Stimulated activated CD4-positive, alpha-beta T cell treated with anti-CD3 and anti-CD28 coated beads, TNF-alpha, amount 100 ng/mL, for 4 hours (primary cell): Measurements from ENCODE around the gene CENPL.
"Not testable (repeated sequence)": the region's sequence is repeated elsewhere in the genome, so short reads cannot be mapped to it uniquely, and the experiment has no call there.

ENCODE experiments used
- DNase-seq, 3 experiments: peaks; one replicate each; pipeline ENCODE4 v3.0.0-alpha.2; 2020; ENCODE audit warnings: low read depth in 3 of 3

Gene CENPL

DNA sequence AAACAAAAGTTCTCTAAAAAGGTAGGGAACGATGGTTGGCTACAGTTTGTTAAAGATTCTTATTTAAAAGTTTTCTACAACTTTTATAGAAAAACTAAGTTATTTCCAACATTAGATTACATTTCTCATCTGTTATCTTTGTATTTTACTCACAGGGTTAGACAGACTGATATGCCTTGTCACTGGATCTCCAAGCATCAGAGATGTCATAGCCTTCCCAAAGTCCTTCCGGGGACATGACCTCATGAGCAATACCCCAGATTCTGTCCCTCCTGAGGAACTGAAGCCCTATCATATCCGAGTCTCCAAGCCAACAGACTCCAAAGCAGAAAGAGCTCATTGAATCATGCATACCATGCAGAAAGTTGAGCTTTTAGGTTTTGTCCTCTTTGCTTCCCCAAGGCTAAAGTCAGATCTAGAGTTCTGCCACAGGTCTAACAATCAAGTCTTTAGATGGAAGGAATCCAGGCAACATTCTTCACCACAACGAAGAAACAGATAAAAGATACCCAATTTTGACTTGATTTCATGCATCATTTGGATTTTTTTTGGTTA is 32.8 kb upstream of the CENPL start:
- DNase-seq, result no peak

DNA sequence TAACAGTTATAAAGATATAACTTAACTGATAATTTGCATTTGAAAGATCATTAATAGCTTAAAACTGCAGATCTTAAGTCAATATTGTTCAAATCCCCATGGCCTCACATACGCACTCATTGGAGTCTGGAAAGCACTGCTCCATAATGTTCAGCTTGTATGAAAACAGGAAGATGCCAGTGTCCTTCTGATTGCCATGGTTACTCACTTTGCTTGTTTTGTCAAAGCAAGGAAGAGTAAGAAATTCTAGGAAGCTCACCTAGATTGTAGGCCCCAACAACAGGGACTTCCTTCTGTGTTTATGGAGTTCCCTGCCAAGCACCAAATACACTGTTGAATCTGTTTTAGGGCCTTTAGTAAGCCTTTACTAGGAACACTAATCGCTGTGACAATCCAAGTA is 32.2 kb upstream of the CENPL start:
- DNase-seq, result no peak

DNA sequence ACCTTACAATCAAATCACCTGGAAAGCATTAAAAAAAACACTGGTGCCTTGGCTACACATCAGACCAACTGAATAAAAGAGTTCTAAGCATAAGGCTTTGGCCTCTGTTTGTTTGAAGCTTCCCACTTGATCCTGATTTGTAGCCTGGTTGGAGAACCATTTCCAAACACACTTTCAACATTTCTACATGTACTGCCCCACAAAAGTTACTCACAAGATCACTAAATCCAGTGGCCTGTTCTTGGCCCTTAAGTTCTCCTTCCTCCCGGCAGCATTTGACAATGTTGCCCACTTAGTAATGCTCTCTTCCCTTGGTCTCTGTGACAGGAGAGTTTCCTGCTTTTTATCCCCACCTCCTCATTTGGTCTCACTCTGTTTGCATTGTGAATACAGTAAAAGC is 31.3 kb upstream of the CENPL start:
- DNase-seq, result no peak

DNA sequence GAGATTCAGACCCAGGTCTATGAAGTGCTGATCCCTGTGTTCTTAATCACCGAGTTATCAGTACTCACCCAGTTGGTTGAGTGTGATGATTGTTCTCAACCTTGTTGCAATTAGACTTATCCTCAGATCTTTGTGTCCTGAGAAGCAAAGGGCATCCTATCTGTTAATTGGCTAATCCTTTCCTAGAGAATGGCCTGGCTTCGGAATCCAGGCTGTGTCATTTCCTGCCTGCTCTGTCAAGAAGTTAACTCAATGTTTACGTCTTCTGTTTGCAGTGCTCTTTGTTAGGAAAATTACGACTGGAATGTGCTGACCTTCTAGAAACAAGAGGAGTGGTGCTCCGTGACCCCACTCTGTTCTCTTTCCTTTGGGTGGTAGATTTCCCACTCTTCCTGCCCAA is 28.4 kb upstream of the CENPL start:
- DNase-seq, result no peak

DNA sequence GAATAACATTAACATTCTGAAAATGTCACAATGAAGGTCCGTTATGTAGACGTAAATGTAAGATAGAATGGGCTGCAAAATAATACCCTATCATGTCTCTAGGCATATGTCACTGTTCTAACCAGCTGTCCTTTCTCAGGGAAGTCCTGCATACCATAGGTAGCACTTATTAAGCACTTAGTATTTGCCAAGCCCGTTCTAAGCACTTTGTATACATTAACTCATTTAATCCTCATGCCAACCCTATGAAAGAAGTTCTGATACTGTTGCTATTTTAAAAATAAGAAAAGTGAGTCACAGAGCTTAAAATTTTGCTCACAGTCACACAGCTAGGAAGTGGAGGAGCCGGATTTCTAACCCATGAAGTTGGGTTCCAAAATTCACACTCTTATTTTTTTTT is 27.4 kb upstream of the CENPL start:
- no peak for DNase-seq

DNA sequence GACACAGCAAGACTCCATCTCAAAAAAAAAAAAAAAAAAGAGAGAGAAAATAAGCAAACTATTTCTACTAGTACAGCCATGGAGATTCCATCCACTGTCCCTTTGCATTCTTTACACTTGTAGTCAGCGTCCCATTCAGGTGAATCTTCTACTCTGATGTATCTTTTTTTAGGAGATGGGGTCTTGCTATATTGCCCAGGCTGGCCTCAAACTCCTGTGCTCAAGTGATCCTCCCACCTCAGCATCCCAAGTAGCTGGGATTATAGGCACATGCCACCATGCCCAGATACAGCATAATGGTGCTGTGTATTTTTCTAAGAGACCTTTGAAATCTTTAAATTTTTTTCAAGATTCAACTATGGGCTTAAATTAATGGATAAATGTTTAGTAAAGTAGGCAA is 8.1 kb upstream of the CENPL start:
- no peak for DNase-seq

DNA sequence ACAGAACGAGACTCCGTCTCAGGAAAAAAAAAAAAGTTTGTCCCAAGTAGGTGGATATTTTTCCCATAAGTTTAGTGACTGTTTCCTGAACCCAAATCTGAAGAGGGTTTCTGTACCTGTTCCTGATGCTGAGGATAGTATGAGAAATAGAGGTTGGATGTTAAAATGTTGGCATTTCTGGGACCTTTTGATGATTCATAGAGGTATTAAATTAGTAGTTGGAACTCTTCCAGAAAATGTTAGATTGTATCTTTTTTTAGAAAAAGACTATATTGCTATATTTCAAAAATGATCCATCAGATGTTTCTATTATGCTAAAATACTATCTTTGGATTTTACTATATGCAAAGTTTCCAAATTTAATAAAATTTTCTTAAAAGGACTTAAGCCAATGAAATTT is 2.9 kb upstream of the CENPL start:
- no peak for DNase-seq

DNA sequence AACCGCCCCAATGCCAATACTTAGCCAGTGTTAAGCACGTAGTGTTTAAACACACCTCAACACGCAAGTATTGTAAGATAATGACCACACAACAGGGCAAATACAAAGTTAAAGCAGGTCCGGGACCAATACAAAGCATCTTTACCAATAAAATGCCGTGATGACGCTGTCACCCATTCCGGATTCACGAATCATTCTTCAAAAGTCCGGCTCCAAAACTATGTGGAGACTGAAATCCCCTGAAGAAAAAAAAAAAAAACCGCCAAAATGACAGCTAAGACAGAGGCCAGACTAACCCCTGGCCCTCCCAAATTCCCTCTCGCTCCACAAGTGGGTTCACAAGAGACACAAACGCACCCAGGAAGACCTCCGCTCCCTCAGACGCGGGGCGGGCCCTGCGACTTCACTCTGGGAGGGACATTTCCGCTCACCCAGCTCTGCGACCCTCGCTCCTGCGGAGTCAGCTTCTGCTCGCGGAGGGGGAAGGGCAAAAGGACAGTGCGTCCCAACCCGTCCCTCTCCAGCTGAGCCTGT is 835 bp downstream of the CENPL start:
- DNase-seq, result no peak

DNA sequence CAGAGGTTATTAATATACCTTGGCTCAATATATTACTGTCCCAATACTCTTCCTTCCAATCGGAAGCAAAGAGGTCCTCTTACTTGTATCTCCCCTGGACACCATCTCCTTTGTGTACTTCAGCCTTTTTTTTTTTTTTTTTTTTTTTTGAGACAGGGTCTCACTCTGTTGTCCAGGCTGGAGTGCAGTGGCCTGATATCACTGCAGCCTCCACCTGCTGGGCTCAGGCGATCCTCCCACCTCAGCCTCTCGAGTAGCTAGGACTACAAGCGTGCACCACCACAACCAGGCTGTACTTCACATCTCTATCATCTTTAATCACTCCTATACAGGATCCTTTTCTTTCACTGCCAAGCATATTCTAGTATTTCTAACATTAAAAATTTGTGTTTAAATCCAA is 3.0 kb downstream of the CENPL start:
- no peak for DNase-seq

DNA sequence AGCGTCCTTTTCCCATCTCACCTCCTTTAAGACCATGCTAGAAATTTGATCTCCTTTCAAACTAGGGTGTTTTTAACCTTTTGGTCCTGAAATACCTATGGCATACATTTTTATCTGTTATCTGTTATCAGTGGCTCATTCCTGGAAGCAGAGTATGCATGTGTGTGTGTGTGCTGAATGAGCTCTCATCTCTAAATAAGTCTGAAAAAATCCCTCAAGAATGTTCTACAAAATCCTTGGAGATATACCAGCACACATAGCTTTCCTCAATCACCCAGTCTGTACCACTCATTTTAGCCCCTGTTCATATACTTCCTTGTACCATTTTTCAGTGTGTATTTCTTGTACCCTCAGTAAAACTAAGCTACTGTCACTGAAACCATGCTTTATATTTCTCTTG is 6.2 kb downstream of the CENPL start:
- DNase-seq, result no peak

DNA sequence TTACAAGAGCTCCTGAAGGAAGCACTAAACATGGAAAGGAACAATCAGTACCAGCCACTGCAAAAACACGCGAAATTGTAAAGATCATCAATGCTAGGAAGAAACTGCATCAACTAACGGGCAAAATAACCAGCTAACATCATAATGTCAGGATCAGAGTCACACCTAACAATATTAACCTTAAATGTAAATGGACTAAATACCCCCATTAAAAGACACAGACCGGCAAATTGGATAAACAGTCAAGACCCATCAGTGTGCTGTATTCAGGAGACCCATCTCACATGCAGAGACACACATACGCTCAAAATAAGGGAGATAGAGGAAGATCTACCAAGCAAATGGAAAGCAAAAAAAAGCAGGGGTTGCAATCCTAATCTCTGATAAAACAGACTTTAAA is 11.0 kb downstream of the CENPL start:
- DNase-seq, result not testable (repeated sequence)

DNA sequence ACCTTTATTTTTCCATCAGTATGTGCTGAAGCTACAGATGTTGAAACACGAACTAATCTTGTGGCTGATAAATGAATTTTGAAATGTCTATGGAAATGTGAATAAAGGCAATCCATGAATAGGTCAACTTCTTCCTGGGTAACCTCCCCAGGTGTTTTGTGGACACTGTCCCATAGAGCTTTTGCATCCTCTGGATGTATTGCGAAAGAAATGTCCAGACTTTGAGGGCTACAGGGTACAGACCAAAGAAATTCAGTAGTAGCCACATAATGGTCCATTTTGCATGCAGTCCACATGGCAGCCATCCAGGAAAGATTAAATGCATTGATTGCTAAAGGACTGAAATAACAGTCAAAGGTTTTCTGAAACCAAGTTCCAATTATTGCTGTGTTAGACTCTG is 21.7 kb downstream of the CENPL start:
- DNase-seq, result no peak

DNA sequence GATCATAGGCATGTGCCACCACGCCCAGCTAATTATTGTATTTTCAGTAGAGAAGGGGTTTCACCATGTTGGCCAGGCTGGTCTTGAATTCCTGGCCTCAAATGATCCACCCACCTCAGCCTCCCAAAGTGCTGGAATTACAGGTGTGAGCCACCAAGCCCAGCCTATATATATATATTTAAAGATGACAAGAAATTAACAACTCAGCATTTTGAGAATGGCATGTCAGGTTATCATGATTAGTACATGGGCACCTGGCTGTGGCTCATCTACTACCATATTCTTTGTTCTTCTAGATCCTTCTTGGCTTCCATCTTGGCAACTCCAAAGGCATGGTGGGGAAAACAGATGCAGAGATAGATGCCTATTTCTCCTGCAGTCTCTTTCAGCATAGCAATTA is 24.7 kb downstream of the CENPL start:
- not testable (repeated sequence) for DNase-seq

DNA sequence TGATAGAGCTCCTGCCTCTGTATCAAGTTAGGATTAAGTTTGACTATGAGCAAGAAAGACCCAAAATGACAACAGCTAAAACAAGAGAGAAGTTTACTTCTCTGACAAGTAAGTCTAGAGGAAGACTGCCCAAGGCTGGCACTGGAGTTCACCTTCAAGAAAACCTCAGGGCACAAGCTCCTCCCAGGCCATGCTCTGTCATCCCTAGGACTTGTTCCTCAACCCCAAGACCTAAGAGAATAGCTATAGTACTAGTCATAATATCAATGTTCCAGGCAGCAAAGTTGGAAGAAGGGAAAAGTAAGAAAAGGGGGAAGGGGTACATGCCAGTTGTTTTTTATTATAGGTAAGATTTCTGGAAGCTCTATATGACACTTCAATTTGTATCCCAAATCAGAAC is 26.6 kb downstream of the CENPL start:
- DNase-seq, result no peak

DNA sequence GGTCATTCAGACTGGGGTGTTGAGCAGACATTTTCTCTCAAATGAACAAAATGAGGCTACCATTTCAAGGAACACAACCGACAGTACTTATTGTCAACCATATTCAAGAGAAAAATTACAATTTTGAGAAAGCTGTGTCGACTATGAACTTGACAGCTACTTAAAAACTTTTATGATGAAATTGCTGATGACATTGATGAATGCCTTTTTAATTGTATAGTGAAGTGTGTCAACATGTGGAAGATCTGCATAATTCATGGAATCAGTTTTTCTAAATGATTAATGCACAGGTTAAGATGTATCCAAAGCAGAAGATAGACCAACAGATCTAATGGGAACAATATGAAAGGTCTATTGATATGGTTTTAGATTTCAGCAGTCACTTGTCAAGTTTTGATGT is 34.8 kb downstream of the CENPL start:
- no peak for DNase-seq

DNA sequence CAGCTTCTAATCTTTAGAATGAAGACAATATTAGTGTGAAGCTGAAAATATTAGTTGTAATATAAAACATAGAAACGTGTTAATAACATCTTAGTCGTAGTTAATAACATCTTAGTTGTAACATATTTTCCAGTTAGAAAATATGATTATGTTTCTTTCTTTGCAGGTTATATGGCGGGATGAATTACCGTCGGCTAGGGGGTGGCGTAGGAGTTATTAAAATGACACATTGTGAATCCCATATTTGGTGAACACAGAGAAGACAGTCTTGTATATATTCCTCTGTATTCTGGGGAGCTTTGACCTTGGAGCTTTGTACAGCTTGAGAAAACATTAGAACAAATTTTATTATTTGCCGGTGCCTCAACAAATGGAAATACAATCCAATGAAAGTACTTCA is 39.7 kb downstream of the CENPL start:
- DNase-seq, result no peak

DNA sequence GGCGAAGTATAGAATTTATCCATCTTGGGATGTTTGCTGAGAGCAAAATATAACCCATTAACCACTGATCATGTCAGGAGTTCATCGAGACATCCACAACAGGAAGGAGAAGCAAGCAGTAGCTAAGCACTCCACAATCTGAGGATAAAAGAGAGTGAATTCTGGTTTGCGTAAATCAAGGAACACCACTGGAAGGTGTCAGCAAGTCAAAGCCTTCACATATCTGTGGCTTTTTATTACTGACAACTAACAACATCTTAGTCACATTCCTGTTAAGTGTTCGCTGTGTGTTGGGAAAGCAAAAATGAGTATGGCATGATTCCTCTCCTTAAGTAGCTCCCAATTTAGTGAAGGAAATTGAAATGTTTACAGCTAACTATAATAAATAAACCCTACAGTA is 44.7 kb downstream of the CENPL start:
- no peak for DNase-seq

DNA sequence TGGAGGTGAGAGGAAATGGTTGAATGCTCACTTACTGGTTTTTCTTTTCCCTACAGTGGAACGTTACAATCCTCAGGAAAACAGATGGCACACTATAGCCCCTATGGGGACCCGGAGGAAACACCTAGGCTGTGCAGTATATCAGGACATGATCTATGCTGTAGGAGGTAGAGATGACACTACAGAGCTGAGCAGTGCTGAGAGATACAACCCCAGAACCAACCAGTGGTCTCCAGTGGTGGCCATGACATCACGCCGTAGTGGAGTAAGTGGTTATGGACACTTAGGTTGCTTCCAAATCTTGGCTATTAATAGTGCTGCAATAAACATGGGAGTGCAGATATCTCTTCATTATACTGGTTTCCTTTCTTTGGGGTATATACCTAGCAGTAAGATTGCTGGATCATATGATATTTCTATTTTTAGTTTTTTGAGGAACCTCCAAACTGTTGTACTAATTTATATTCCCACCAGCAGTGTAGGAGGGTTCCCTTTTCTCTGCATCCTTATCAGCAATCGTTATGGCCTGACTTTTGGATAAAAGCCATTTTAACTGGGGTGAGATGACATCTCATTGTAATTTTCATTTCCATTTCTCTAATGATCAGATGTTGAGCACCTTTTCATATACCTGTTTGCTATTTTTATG is 49.0 kb downstream of the CENPL start:
- no peak for DNase-seq

DNA sequence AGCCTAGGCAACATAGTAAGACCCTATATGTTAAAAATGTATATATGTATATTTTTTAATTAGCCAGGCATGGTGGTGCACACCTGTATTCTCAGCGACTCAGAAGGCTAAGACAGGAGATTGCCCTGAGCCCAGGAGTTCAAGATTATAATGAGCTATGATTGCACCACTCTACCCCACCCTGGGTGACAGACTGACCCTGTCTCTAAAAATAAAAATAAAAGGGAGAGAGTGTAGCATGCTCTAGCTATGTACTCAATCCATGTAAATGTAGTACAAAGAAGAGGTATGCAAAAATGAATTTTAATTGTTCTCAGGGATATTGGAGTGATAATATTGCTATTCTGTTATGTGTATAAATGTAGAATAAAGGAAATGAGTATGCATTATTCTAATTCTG is 53.1 kb downstream of the CENPL start:
- no peak for DNase-seq

DNA sequence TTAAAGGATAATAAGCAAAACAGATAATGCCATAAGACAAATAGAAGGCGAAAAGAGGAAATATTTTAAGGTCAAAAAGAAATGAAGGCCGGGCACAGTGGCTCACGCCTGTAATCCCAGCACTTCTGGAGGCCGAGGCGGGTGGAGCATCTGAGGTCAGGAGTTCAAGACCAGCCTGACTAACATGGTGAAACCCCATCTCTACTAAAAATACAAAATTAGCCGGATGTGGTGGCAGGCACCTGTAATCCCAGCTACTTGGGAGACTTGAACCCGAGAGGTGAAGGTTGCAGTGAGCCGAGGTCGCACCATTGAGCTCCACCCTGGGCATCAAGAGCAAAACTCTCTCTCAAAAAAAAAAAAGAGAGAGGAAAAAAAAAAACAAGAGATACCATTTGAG is 54.4 kb downstream of the CENPL start:
- not testable (repeated sequence) for DNase-seq

DNA sequence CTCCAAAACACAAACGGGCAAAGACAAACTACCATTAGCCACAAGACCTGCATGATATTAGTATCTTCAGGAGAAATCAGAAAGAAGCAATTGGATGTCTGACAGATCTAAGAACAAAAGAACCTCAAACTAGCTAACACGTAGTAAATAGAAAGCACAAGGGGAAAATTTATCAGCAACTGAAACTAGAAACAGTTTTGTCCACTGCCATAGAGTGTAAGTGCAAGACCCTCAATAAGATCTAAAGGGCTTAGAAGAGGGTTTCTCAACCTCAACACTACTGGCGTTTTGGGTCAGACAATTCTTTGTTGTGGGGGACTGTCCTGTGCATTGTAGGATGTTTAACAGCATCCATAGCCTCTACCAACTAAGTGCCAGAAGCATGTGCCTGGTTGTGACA is 55.9 kb downstream of the CENPL start:
- no peak for DNase-seq

DNA sequence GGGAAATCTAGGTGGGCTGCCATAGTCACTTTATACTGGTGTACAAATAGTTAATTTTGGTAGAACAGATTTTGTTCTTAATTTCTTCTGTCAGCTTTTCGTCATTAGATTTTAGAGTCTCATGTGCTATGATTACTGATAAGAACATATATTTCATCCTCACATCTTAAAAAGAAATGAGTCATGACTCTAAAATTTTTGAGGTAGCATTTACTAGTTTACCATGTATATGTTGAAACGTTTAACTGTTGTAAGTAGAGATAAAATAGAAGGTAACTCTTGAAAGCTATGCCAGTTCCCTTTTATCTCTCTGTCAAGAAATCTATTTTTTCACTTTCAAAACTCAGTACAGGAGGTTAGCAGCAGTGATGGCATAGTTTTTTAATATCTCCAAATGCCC is 56.5 kb downstream of the CENPL start:
- DNase-seq, result no peak

DNA sequence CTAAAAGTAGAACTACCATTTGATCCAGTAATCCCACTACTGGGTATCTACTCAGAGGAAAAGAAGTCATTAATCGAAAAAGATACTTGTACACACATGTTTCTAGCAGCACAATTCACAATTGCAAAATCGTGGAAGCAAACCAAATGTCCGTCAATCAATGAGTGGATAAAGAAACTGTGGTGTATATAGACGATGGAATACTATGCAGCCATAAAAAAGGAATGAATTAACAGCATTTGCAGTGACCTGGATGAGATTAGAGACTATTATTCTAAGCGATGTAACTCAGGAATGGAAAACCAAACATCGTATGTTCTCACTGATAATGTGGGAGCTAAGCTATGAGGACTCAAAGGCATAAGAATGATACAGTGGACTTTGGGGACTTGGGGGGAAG is 60.4 kb downstream of the CENPL start:
- not testable (repeated sequence) for DNase-seq

DNA sequence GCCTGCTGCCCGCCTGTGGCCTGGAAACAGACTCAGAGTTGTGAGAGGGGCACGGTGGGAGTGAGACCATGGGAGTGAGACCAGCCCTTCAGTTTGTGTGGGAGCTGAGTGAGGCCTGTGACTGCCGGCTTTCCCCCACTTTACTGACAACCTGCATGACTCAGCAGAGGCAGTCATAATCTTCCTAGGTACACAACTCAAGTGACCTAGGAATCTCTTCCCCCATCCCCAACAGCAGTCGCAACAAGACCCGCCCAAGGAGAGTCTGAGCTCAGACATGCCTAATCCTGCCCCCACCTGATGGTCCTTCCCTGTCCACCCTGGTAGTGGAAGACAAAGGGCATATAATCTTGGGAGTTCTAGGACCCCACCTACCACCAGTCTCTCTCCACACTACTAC is 65.7 kb downstream of the CENPL start:
- DNase-seq, result no peak
